Right atrium auricular region (tissue), 2 donors: ENCODE data around the gene SPSB1. TPM values are rescaled to one million over a fixed set of nuclear protein-coding genes. Genes with fewer than 3 reads are reported as not detected.

Experiments used
- DNase-seq: peaks from one replicate; pipeline ENCODE4 v3.0.0-alpha.2; 2019; ENCODE audit warnings: low spot score
- H3K27ac ChIP-seq, 2 donors: fragments of 200-600 bp; sonication (generic); 1 replicate in 1 of 2; 2 replicates in 1 of 2; pipeline ENCODE4 v1.5.1; 2016 to 2019
- H3K27me3 ChIP-seq, 2 donors: fragments of 200-600 bp; sonication (generic); one replicate each; pipeline versions ENCODE4 v1.5.1 to v1.6.0; 2017 to 2019
- H3K36me3 ChIP-seq: fragments of 200-600 bp; sonication (generic); one replicate; pipeline ENCODE4 v1.5.1; 2016
- H3K4me1 ChIP-seq, 2 donors: fragments of 200-600 bp; sonication (generic); one replicate each; pipeline versions ENCODE4 v1.5.1 to v1.6.0; 2017 to 2019
- H3K4me3 ChIP-seq, 2 donors: fragments of 200-600 bp; sonication (generic); 1 replicate in 1 of 2; 2 replicates in 1 of 2; pipeline ENCODE4 v1.5.1; 2017 to 2019; ENCODE audit warnings: mild to moderate bottlenecking in 1 of 2, moderate library complexity in 1 of 2
- H3K9me3 ChIP-seq, 2 donors: fragments of 200-600 bp; sonication (generic); one replicate each; pipeline ENCODE4 v1.5.1; 2019
- CTCF ChIP-seq, 2 donors: fragments of 200-600 bp; sonication (generic); IDR thresholded peaks; one replicate each; pipeline ENCODE4 v1.5.1; 2019; ENCODE audit warnings: antibody characterized with exemption in 2 of 2
- total RNA-seq, 2 donors: library from RNA; depleted of rRNA; stranded (reverse); fragments of >200 nt; gene quantifications; one replicate each; pipeline ENCODE4 v1.1.0, GENCODE V29; 2016

SPSB1 gene
- total RNA-seq, 2 donors from 2014 or later = 20.1 to 20.8 TPM

DNA sequence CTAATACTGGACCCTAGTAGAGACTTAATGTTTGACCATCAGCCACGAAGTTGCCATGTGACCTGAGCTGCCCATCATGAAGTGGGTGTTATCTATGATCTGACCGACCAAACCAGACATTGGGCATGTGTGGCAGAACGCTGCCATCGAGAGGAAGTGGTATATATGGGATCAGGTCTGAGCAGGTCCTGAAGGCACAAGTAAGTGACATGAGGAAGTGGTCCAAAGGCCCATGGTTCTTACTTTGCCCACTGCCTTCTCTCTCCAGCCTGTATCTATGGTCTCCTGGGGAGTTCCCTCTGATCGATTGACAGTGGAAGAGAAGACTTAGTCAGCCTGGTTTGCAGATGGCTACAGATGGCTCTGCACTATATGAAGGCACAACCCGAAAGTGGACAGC lies 7.9 kb downstream of the SPSB1 start:
- Histone ChIP-seq H3K4me3 (no peak overlapping the region), H3K4me1 (peaks cover 0 to 66% of the 10 kb centered on the region in 2 donors), H3K9me3 (no peaks in the 10 kb centered on the region), H3K36me3 (no peaks in the 10 kb centered on the region), H3K27ac (peak overlapping the region in 1 of 2 donors; percentile 18), H3K27me3 (no peaks in the 10 kb centered on the region)
- DNase-seq = no peak
- no peak for TF ChIP-seq CTCF (IDR thresholded peaks at IDR 0.05)

DNA sequence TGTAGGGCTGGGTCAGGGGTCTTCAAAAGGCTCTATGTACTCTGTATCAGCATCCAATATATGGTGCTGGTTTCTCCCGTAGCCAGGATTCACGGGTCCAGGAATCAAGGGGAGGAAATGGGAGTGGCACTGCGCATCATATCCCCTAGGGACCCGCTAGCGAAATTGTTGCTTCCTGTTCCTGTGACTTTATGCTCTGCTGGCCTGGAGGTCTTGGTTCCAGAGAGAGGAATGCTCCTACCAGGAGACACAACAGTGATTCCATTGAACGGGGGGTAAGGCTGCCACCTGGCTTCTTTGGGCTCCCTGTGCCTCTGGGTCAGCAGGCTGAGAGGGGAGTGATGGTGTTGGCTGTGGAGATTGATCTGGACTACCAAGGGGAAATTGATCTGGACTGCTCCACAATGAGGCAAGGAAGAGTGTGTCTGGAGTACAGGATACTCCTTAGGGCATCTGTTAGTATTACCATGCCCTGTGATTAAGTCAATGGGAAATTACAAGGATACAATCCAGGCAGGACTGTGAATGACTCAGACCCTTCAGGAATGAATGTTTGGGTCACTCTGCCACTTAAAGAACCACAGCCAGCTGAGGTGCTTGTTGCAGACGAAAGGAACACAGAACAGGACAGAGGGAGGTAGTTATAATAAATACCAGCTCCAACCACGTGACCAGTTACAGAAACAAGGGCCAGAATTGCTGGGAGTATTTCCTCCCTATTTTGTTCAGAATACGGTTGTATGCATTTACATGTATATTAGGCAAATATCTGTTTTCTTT lies 10.2 kb downstream of the SPSB1 start:
- Histone ChIP-seq H3K36me3 (no peaks in the 10 kb centered on the region), H3K4me1 (peaks cover 0 to 57% of the 10 kb centered on the region in 2 donors), H3K27me3 (no peaks in the 10 kb centered on the region), H3K27ac (peak overlapping the region; percentile 8 to 19), H3K9me3 (no peaks in the 10 kb centered on the region), H3K4me3 (no peak overlapping the region)
- DNase-seq = no peak
- no peak for TF ChIP-seq CTCF (IDR thresholded peaks at IDR 0.05)

DNA sequence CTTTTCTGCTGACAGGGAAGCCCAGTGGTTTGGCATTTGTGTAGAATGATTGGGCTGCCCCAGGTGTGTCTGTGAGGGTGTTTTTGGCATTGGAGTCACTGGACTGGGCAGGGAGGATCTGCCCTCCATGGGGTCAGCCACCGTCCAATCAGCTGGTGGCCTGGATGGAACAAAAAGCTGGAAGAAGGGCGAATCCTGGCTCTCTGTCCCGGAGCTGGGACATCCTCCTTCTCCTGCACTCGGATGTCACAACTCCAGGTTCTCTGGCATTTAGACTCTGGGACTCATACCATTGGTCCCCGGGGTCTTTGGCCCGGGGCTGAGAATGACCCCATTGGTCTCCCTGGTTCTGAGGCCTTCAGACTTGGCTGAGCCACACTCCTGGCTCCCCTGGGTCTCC lies 11.2 kb downstream of the SPSB1 start:
- no peak for DNase-seq
- H3K4me1 ChIP-seq = peaks cover 0 to 66% of the 10 kb centered on the region in 2 donors
- H3K4me3 ChIP-seq = no peak overlapping the region
- no peaks in the 10 kb centered on the region for H3K9me3 ChIP-seq
- TF ChIP-seq CTCF (IDR thresholded peaks at IDR 0.05) = no peak
- no peaks in the 10 kb centered on the region for H3K27me3 ChIP-seq
- H3K36me3 ChIP-seq = no peaks in the 10 kb centered on the region
- no peak overlapping the region for H3K27ac ChIP-seq

DNA sequence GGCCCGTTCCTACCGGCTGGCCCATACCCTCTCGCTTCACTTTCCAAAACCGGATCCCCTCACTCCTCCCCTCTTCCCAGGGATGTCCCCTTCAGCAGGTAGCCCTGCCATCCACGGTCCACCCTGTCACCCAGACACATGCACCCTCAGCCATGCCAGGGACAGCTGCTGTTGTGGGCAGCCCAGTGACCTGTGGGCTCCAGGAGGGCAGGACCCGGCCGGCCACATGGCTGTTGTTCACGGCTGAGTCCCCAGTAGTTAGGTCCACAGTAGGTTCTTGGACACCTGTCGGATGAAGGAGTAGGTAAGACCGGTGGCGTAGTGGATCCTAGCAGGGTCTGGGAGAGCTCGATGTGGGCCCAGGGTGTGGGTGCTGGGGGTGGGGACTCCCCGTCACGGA lies 12.5 kb downstream of the SPSB1 start:
- H3K36me3 ChIP-seq = no peaks in the 10 kb centered on the region
- no peak overlapping the region for H3K27ac ChIP-seq
- no peak for TF ChIP-seq CTCF (IDR thresholded peaks at IDR 0.05)
- H3K9me3 ChIP-seq = no peaks in the 10 kb centered on the region
- H3K4me1 ChIP-seq = peaks cover 0 to 62% of the 10 kb centered on the region in 2 donors
- DNase-seq = no peak
- H3K4me3 ChIP-seq = no peak overlapping the region
- H3K27me3 ChIP-seq = no peaks in the 10 kb centered on the region

DNA sequence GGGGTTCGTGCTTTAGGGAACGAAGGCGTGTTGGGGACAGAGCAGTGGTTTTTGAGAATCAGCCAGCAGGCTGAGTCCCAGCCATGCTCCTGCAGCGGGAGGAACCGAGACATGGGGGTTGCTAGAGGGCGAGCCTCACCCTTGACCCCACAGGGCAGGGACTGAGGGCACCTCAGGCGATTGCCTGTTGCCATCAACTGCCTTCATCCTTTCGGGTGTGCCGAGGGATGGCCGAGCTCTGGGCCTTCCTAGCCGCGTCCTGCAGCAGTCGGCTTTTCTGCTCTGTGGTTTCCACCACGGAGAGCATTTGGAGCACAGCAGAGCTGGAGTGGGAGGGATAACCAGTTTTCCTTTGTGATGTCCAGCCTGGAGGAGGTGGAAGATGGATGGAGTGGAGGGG lies 13.3 kb downstream of the SPSB1 start:
- Histone ChIP-seq H3K4me3 (no peak overlapping the region), H3K27me3 (no peaks in the 10 kb centered on the region), H3K36me3 (no peaks in the 10 kb centered on the region), H3K27ac (no peak overlapping the region), H3K9me3 (no peaks in the 10 kb centered on the region), H3K4me1 (peaks cover 0 to 60% of the 10 kb centered on the region in 2 donors)
- TF ChIP-seq CTCF (IDR thresholded peaks at IDR 0.05) = no peak
- no peak for DNase-seq

DNA sequence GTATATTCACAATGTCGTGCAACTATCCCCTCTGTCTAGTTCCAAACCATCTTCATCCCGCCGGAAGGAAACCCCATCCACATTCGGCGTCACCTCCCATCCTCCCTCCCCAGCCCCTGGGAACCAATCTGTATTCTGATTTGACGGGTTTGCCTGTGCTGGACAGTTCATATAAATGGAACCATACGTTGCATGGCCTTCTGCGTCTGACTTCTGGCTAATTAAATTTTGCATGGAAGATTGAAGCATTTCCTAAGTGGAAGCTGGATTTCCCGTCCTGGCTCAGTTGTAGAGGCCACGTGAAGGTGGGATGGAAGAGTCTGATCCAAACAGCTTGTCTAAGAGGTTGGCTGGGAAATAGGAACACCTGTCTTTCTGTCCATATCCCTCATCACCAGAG lies 14.6 kb downstream of the SPSB1 start:
- no peak for DNase-seq
- Histone ChIP-seq H3K4me1 (peaks cover 0 to 65% of the 10 kb centered on the region in 2 donors), H3K4me3 (no peak overlapping the region), H3K27ac (no peak overlapping the region), H3K36me3 (no peaks in the 10 kb centered on the region), H3K27me3 (no peaks in the 10 kb centered on the region), H3K9me3 (no peaks in the 10 kb centered on the region)
- TF ChIP-seq CTCF (IDR thresholded peaks at IDR 0.05) = no peak
